Mesothelial cell of epicardium (in vitro differentiated cells): ENCODE measurements around the gene IDH3G. TPM values are rescaled to one million over a fixed set of nuclear protein-coding genes. Genes with fewer than 3 reads are reported as not detected.

Source experiments
- DNase-seq, 2 experiments: peaks; one replicate each; pipeline ENCODE4 v3.0.0; 2021; ENCODE audit warnings: low spot score in 2 of 2; ENCODE audit not compliant: unreplicated experiment in 2 of 2
- H3K27ac Mint-ChIP-seq: 2 replicates; pipeline ENCODE4 v1.8.0; 2021; ENCODE audit warnings: mixed read lengths
- H3K27me3 Mint-ChIP-seq: 2 replicates; pipeline ENCODE4 v1.8.0; 2021; ENCODE audit warnings: low read depth, mixed read lengths
- H3K36me3 Mint-ChIP-seq: 2 replicates; pipeline ENCODE4 v1.8.0; 2021; ENCODE audit warnings: mixed read lengths
- H3K4me1 Mint-ChIP-seq: 2 replicates; pipeline ENCODE4 v1.8.0; 2021; ENCODE audit warnings: mixed read lengths
- H3K4me3 Mint-ChIP-seq: 2 replicates; pipeline ENCODE4 v1.8.0; 2021; ENCODE audit warnings: mild to moderate bottlenecking, moderate library complexity, mixed read lengths
- H3K9me3 Mint-ChIP-seq: 2 replicates; pipeline ENCODE4 v1.8.0; 2021; ENCODE audit warnings: mixed read lengths
- total RNA-seq: library from RNA; stranded (reverse); gene quantifications from 3 replicates; pipeline ENCODE4 v1.2.1, GENCODE V29; 2021
- TF ChIP-seq, protein P1 (sequence below): fragments of 200-600 bp; sonication (generic); IDR thresholded peaks from one replicate; pipeline ENCODE4 v1.5.0; 2021; ENCODE audit warnings: antibody characterized with exemption; ENCODE audit not compliant: unreplicated experiment

IDH3G gene
- total RNA-seq, 1 donor from 2014 or later, result 53.5 TPM

DNA sequence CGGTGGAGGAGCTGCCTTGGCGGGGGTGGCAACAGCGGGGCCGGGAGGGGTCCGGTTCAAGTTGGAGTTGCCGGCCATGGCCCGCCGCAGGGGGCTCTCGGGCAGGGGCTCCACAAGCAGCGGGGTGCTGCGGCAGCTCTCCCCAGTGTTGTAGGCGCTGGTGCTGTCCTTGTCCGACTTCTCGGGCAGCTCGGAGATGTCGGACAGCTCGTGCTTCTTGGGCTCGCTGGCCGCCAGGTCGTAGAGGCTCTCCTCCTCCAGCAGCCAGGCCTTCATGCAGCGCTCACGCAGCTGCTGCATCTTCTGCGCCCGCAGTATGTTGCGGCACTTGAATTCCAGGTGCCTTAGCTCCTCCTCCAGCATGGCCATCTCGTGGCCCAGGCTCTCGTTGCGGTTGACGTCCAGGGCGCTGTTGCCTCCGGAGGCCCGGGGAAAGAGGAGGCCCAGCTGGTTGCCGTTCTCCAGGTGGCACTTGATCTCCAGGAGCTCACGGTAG lies 10.0 kb upstream of the IDH3G start:
- Mint-ChIP-seq H3K4me1 (peaks cover 4% of the 10 kb centered on the region), H3K27ac (no peak overlapping the region), H3K36me3 (no peaks in the 10 kb centered on the region), H3K4me3 (no peak overlapping the region), H3K9me3 (no peaks in the 10 kb centered on the region), H3K27me3 (no peaks in the 10 kb centered on the region)
- TF ChIP-seq, protein P1, sequence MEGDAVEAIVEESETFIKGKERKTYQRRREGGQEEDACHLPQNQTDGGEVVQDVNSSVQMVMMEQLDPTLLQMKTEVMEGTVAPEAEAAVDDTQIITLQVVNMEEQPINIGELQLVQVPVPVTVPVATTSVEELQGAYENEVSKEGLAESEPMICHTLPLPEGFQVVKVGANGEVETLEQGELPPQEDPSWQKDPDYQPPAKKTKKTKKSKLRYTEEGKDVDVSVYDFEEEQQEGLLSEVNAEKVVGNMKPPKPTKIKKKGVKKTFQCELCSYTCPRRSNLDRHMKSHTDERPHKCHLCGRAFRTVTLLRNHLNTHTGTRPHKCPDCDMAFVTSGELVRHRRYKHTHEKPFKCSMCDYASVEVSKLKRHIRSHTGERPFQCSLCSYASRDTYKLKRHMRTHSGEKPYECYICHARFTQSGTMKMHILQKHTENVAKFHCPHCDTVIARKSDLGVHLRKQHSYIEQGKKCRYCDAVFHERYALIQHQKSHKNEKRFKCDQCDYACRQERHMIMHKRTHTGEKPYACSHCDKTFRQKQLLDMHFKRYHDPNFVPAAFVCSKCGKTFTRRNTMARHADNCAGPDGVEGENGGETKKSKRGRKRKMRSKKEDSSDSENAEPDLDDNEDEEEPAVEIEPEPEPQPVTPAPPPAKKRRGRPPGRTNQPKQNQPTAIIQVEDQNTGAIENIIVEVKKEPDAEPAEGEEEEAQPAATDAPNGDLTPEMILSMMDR, result no peak
- no peak for DNase-seq

DNA sequence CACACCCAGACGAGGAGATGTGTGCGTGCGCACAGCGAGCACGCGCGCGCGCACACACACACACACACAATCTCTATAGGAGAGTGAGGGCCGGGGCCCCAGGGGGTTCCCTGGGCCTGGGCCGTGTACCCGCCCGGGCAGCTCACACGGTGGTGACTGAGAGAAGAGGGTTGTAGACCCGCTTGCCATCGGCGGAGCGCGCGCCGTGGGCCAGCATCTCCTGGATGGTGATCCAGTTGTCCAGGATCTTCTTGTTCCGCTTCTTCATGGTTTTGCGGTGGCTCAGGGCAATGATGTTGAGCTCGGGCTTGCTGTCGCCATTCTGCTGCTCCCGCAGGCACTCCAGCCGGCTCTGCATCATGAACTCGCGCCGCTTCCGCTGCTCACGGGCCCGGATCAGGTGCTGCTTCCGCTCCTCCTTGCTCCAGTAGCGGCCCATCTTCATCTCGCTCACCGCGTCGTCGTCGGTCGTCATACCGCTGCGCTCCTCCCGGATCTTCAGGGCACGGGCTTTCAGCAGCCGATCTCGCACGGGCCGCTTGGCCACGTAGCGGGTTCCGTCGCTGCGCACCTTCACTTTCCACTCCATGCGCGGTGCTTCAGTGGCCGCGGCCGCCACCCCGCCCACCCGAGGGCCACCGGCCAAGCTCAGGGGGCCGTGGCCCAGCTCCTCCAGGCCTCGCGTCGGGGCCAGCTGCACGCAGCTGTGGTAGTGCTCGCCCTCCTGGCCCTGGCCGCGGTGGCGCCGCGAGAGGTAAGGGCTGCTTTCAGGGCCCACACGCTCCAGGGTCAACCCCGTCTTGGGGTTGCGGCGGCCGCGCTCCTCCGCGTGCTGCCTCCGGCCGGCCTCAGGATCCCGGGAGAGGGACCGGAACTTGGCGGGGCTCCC lies 9.3 kb upstream of the IDH3G start:
- TF ChIP-seq, protein P1, result no peak
- Mint-ChIP-seq H3K27ac (no peak overlapping the region), H3K27me3 (no peaks in the 10 kb centered on the region), H3K9me3 (no peaks in the 10 kb centered on the region), H3K36me3 (no peaks in the 10 kb centered on the region), H3K4me1 (peaks cover 4% of the 10 kb centered on the region), H3K4me3 (no peak overlapping the region)
- DNase-seq, result no peak

DNA sequence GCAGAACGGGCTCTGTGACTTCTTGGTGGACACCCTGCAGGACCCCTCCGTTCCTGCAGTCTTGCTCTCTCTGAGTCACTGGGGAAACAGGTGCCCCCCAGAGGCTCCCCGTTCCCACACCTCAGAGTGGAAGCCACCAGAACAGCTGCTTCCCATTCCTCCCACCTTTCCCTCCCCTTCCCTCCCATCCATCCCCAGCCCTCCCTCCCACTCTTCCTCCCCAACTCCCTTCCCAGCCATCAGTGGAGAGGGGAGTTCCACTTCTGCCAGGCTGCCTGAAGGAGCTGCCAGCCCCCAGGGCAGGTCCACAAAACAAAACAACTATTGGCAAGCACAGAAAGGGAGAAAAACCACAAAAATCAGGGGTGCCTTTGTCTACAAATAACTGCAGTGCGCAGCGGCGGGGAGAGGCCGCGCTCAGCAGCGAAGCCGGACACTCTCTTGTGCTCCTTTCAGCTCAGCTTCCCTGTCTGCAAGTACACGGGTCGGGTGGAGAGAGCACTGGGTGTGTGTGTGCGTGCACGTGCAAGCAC lies 8.4 kb upstream of the IDH3G start:
- peaks cover 4% of the 10 kb centered on the region for H3K4me1 Mint-ChIP-seq
- DNase-seq, result no peak
- no peaks in the 10 kb centered on the region for H3K27me3 Mint-ChIP-seq
- no peaks in the 10 kb centered on the region for H3K36me3 Mint-ChIP-seq
- H3K4me3 Mint-ChIP-seq, result no peak overlapping the region
- peak overlapping the region; percentile 76 for H3K27ac Mint-ChIP-seq
- TF ChIP-seq, protein P1, result no peak
- no peaks in the 10 kb centered on the region for H3K9me3 Mint-ChIP-seq

DNA sequence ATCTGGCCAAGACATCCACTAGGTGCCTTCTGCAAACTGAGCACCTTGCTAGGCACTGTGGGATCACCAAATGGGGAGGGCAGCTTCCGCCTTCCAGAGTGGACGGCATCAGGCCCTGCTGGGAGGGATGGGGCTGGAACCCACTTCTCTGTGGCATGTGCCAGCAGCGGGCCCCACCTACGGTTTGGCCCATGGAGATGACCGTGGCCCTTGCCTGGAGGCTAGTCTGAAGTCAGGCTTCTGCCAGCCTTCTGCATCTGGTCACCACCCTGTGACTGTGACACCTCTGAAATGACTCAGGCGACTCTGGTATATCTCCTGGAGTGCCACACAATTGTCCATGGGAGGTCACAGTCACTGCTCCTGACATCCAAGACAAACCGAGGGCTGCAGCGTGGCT lies 7.5 kb upstream of the IDH3G start:
- TF ChIP-seq, protein P1, result no peak
- DNase-seq, result no peak
- Mint-ChIP-seq H3K4me1 (peaks cover 6% of the 10 kb centered on the region), H3K27ac (no peak overlapping the region), H3K4me3 (no peak overlapping the region), H3K9me3 (no peaks in the 10 kb centered on the region), H3K27me3 (no peaks in the 10 kb centered on the region), H3K36me3 (no peaks in the 10 kb centered on the region)

DNA sequence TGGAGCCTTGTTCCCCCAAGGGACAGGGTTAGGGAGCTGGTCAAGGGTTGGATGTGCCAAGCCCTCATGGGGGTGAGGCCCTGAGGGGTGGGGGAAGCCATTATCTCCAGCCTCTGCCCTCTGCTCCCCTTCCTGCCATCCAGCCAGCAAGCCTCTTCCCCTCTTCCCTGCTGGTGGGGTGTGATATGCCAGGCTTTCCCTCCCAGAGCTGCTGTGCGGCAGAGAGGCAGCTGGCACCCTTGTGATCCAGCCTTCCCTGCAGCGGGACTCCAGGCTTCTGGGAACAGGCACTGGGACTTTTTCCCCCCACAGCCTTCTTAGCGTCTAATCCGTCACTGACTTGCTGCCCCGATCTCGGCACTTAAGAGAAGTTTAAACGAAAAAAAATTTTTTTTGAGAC lies 6.6 kb upstream of the IDH3G start:
- no peaks in the 10 kb centered on the region for H3K36me3 Mint-ChIP-seq
- H3K4me3 Mint-ChIP-seq, result no peak overlapping the region
- no peak overlapping the region for H3K27ac Mint-ChIP-seq
- H3K9me3 Mint-ChIP-seq, result no peaks in the 10 kb centered on the region
- H3K4me1 Mint-ChIP-seq, result peaks cover 16% of the 10 kb centered on the region
- TF ChIP-seq, protein P1, result no peak
- DNase-seq, result no peak
- H3K27me3 Mint-ChIP-seq, result no peaks in the 10 kb centered on the region
